ENCODE results near the gene PRKCZ.

DNA sequence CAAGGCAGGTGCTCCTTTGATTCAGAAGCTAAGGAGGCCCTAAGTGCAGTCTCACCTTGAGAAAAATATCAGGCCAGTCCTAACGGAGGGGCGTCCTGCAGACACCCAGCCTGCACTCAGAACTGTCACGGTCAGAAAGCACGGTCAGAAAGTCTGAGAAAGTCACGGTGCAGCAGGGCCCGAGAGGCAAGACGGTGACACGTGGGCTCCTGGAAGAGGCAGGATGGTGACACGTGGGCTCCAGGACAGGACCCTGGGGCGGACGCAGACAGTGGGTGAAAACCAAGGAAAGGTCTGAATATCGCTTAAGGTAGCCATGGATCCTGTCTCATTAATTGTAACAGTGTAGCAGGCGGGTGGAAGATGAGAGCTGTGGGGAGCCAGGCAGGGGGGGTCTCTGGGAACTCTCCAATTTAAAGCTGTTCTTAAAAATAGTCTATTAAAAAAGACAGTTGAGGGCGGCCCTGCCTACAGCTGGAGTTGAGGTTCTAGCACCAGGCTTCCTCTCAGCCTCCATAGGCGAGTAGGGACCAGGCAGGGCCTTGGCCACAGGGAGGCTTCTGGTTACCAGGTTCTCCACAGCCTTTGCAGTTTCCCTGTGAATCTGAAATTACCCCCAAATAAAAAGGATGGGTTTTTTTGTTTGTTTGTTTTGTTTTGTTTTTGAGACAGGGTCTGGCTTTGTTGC, 79.2 kb downstream of the PRKCZ start:
- TF ChIP-seq MXI1 (IDR thresholded peaks at IDR 0.05; ENCODE audit: borderline replicate concordance, low read depth, low read length) (no peak), POLR2A (IDR thresholded peaks at IDR 0.05; ENCODE audit: low read depth, low read length) (no peak)
